HG03108 (cell line): ENCODE measurements around the gene KRTAP2-3.
"Not testable (repeated sequence)": the region's sequence is repeated elsewhere in the genome, so short reads cannot be mapped to it uniquely, and the experiment has no call there.

ENCODE experiments used
- ATAC-seq: cut with Tn5 transposase; IDR thresholded peaks from one replicate; pipeline ENCODE4 v1.9.1; 2021; ENCODE audit warnings: moderate library complexity; ENCODE audit not compliant: unreplicated experiment

KRTAP2-3 gene

GRCh38 chr17:41060052-41060604 lies at the start of gene KRTAP2-3:
Gene KRTAP2-3 (minus strand): TSS chr17:41060114. CDS start chr17:41060050, 64 bp downstream.
- no peak for ATAC-seq

GRCh38 chr17:41108728-41109386 lies 48.9 kb upstream of the KRTAP2-3 start:
- ATAC-seq, result not testable (repeated sequence)

- no peak for ATAC-seq
Observed at GRCh38 chr17:41107941-41108450, 48.1 kb upstream of the KRTAP2-3 start.

- not testable (repeated sequence) for ATAC-seq
Observed at GRCh38 chr17:41105347-41105746, 45.4 kb upstream of the KRTAP2-3 start, which contains the start of gene KRTAP4-9. Gene KRTAP4-9 (plus strand): TSS chr17:41105389. CDS start chr17:41105389, 0 bp downstream.

- ATAC-seq, result not testable (repeated sequence)
Observed at GRCh38 chr17:41104386-41105038, 44.6 kb upstream of the KRTAP2-3 start.

- ATAC-seq, result no peak
Observed at GRCh38 chr17:41103896-41104295, 44.0 kb upstream of the KRTAP2-3 start.

GRCh38 chr17:41101586-41102259 lies 41.8 kb upstream of the KRTAP2-3 start, which contains the start of gene KRTAP4-16:
Gene KRTAP4-16 (minus strand): TSS chr17:41102209. CDS start chr17:41102209, 0 bp downstream.
- no peak for ATAC-seq

- not testable (repeated sequence) for ATAC-seq
Observed at GRCh38 chr17:41099682-41100480, 40.0 kb upstream of the KRTAP2-3 start.

GRCh38 chr17:41098481-41098880 lies 38.6 kb upstream of the KRTAP2-3 start:
- no peak for ATAC-seq

- ATAC-seq, result no peak
Observed at GRCh38 chr17:41098042-41098441, 38.1 kb upstream of the KRTAP2-3 start, which contains the start of gene KRTAP4-8. Gene KRTAP4-8 (minus strand): TSS chr17:41098142. CDS start chr17:41098084, 58 bp downstream.

- ATAC-seq, result no peak
Observed at GRCh38 chr17:41096055-41096454, 36.1 kb upstream of the KRTAP2-3 start.

- ATAC-seq, result not testable (repeated sequence)
Observed at GRCh38 chr17:41088760-41089352, 28.9 kb upstream of the KRTAP2-3 start.

- ATAC-seq, result not testable (repeated sequence)
Observed at GRCh38 chr17:41084100-41084856, 24.4 kb upstream of the KRTAP2-3 start, which contains the start of gene KRTAP4-7. Gene KRTAP4-7 (plus strand): TSS chr17:41084150. CDS start chr17:41084207, 57 bp downstream.

GRCh38 chr17:41083427-41083826 lies 23.5 kb upstream of the KRTAP2-3 start:
- ATAC-seq, result not testable (repeated sequence)

- no peak for ATAC-seq
Observed at GRCh38 chr17:41082626-41083025, 22.7 kb upstream of the KRTAP2-3 start.

GRCh38 chr17:41076788-41077187 lies 16.9 kb upstream of the KRTAP2-3 start:
- ATAC-seq, result no peak

GRCh38 chr17:41073676-41074075 lies 13.8 kb upstream of the KRTAP2-3 start:
- ATAC-seq, result no peak

GRCh38 chr17:41071606-41072360 lies 11.9 kb upstream of the KRTAP2-3 start:
- no peak for ATAC-seq
